Esophagus squamous epithelium (tissue), 4 donors: ENCODE measurements around the gene MAP3K20.

Source experiments
- CTCF ChIP-seq, 6 experiments: fragments of 450-650 bp in 4 of 6; fragments of 200-600 bp in 2 of 6; sonication (generic) in 2 of 6; IDR thresholded peaks; one replicate each; pipeline ENCODE4 v1.5.1; 2016 to 2019; ENCODE audit warnings: antibody characterized with exemption in 6 of 6, mild to moderate bottlenecking in 4 of 6, moderate library complexity in 4 of 6
- POLR2A ChIP-seq, 4 donors: fragments of 450-650 bp; IDR thresholded peaks; one replicate each; pipeline ENCODE4 v1.6.1; 2017; ENCODE audit warnings: antibody characterized with exemption in 4 of 4, mild to moderate bottlenecking in 4 of 4, moderate library complexity in 3 of 4

DNA sequence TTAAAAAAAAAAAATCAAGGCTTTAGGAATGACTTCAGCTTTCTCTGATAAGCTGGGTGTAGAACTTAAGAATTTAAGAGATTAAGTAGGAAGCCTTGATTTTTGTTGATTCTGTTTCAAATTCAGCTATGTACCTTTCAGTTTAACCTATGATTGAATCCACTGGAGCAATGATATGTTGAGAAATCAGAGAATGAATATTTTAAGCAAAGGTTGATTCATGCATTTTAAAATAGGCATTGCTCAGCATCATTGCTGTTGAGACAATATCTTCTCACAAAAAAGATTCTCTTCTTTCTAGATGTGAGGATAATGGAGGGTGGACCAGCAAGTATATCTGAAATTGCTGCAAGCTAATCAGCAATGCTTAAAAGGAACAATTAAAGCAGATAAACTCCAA is 109.8 kb downstream of the MAP3K20 start:
- TF ChIP-seq CTCF (IDR thresholded peaks at IDR 0.05) (no peak), POLR2A (IDR thresholded peaks at IDR 0.05) (no peak)
